HUES64 (cell line): ENCODE data around the gene GTF2F2. TPM values are rescaled to one million over a fixed set of nuclear protein-coding genes. Genes with fewer than 3 reads are reported as not detected.

Experiments used
- H3K27ac ChIP-seq: 2 replicates; pipeline ENCODE4 v1.7.0; 2013; ENCODE audit warnings: low read depth, low read length, inconsistent platforms
- H3K27me3 ChIP-seq: 2 replicates; pipeline ENCODE4 v1.6.1; 2013; ENCODE audit warnings: mild to moderate bottlenecking, low read length; ENCODE audit not compliant: insufficient read depth
- H3K36me3 ChIP-seq: 2 replicates; pipeline ENCODE4 v1.6.1; 2013; ENCODE audit warnings: mild to moderate bottlenecking, low read length; ENCODE audit not compliant: insufficient read depth
- H3K4me1 ChIP-seq: 2 replicates; pipeline ENCODE4 v1.6.1; 2013; ENCODE audit warnings: mild to moderate bottlenecking, low read length, moderate library complexity; ENCODE audit not compliant: insufficient read depth
- H3K4me3 ChIP-seq: 2 replicates; pipeline ENCODE4 v1.5.1; 2013; ENCODE audit warnings: mild to moderate bottlenecking, low read length, moderate library complexity
- H3K9ac ChIP-seq: 2 replicates; pipeline ENCODE4 v1.6.1; 2013; ENCODE audit warnings: mild to moderate bottlenecking, low read depth, low read length
- H3K9me3 ChIP-seq: 2 replicates; pipeline ENCODE4 v1.6.1; 2013; ENCODE audit warnings: low read depth, low read length; ENCODE audit not compliant: insufficient read depth
- WGBS: fragments of 150-250, 120-280 bp; methylation state at CpG from one replicate; pipeline ENCODE4 v1.1.7; 2013; ENCODE audit warnings: missing lambda C conversion rate; 5-methylcytosine and 5-hydroxymethylcytosine counted together
- polyA plus RNA-seq, 2 experiments: library from polyadenylated mRNA; stranded (reverse); fragments of 50-300 nt; gene quantifications; one replicate each; pipeline ENCODE4 v1.2.3, GENCODE V29; 2013

The GTF2F2 gene, protein sequence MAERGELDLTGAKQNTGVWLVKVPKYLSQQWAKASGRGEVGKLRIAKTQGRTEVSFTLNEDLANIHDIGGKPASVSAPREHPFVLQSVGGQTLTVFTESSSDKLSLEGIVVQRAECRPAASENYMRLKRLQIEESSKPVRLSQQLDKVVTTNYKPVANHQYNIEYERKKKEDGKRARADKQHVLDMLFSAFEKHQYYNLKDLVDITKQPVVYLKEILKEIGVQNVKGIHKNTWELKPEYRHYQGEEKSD
- polyA plus RNA-seq (2013, experiment 1 of 2): 29.2 TPM
- 31.4 TPM for polyA plus RNA-seq (2013, experiment 2 of 2)

GRCh38 chr13:45119991-45120864 is at the start of gene GTF2F2:
Gene GTF2F2 (plus strand): TSS chr13:45120510. CDS start chr13:45120656, 146 bp downstream.
- Histone ChIP-seq H3K27me3 (no peaks in the 10 kb centered on the region), H3K4me1 (peaks cover 11% of the 10 kb centered on the region)
- WGBS: 1% methylated on average over 53 of the region's 53 CpGs

GRCh38 chr13:45073809-45074208 is 46.5 kb upstream of the GTF2F2 start:
- 0 out of 2 replicates have a peak, but pooled peaks cover 2% of the 10 kb centered on the region for H3K4me1 ChIP-seq
- H3K27ac ChIP-seq: no peak overlapping the region
- no peak overlapping the region for H3K9ac ChIP-seq
- WGBS: 81% methylated on average over 4 of the region's 4 CpGs
- no peaks in the 10 kb centered on the region for H3K27me3 ChIP-seq
- no peaks in the 10 kb centered on the region for H3K36me3 ChIP-seq
- H3K9me3 ChIP-seq: no peaks in the 10 kb centered on the region
- no peak overlapping the region for H3K4me3 ChIP-seq

More at GRCh38 chr13:45119991-45120864, at the start of gene GTF2F2:
- Histone ChIP-seq H3K36me3 (peaks cover 5% of the 10 kb centered on the region), H3K27ac (peak within 1 kb of the TSS; percentile 93), H3K9me3 (no peaks in the 10 kb centered on the region), H3K4me3 (peak within 1 kb of the TSS; percentile 87), H3K9ac (peak within 1 kb of the TSS; percentile 92)

DNA sequence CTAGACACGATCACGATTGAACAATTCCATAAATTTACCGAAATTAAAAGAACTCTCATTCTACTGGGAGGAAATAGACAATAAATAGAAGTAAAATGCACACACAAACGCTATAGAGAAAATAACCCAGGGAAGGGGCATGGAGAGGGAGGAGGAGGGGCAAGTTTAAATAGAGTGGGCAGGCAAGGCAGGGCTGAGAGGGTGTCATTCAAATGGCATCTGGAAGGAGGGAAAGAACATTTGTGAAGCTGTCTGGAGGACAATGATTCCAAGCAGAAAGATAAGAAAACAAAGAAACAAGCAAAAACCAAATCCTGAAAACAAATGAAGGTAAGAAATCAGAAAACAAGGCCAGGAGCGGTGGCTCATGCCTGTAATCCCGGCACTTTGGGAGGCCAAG is 45.6 kb upstream of the GTF2F2 start:
- no peak overlapping the region for H3K4me3 ChIP-seq
- H3K4me1 ChIP-seq: 0 out of 2 replicates have a peak, but pooled peaks cover 2% of the 10 kb centered on the region
- no peaks in the 10 kb centered on the region for H3K36me3 ChIP-seq
- no peak overlapping the region for H3K9ac ChIP-seq
- 82% methylated on average over 4 of the region's 6 CpGs for WGBS
- no peaks in the 10 kb centered on the region for H3K27me3 ChIP-seq
- no peak overlapping the region for H3K27ac ChIP-seq
- H3K9me3 ChIP-seq: no peaks in the 10 kb centered on the region

DNA sequence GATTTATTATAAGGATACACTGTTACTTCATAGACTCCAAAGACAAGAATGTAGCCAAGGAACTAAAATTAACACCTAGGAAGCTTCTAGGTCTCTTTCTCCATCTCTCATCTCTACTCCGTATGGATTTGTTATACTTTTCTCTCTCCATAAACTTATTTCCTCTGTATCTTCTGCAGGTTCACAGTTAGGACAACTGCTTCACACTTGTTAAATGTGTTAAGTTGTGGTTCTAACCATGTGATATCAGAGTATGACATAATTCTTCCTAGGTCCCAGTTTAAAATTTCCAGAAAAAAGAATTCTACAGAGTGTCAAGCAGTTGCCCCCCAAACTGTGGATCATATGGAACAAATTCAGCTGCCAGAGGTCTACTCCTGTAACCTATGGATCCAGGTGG is 42.3 kb upstream of the GTF2F2 start:
- 100% methylated on average over 1 of the region's 1 CpG for WGBS
- Histone ChIP-seq H3K27me3 (no peaks in the 10 kb centered on the region), H3K36me3 (no peaks in the 10 kb centered on the region), H3K9me3 (no peaks in the 10 kb centered on the region), H3K4me3 (no peak overlapping the region), H3K9ac (no peak overlapping the region), H3K27ac (no peak overlapping the region), H3K4me1 (0 out of 2 replicates have a peak, but pooled peaks cover 2% of the 10 kb centered on the region)

- Histone ChIP-seq H3K27ac (no peak overlapping the region), H3K9ac (no peak overlapping the region), H3K4me3 (no peak overlapping the region), H3K27me3 (no peaks in the 10 kb centered on the region), H3K36me3 (no peaks in the 10 kb centered on the region), H3K4me1 (no peaks in the 10 kb centered on the region), H3K9me3 (no peaks in the 10 kb centered on the region)
- 96% methylated on average over 6 of the region's 6 CpGs for WGBS
Observed at GRCh38 chr13:45082964-45083363, 37.3 kb upstream of the GTF2F2 start.

DNA sequence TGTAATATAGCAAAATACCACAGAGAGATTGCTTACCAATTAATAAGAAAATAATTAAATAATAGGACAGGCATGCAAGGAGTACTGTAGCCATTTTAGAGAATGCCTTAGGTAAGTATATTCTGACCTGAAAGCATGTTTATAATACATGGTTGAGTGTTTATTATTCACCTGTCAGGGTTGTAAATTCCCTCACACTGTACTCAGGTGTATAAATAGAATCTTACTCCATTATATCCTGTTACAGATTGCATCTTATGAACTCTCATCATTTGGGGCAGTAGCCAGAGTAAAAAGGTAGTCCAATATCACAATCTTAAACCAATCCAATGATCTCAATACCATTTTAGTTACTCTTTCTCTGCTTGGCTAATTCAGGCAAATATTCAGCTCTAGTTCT is 35.8 kb upstream of the GTF2F2 start:
- Histone ChIP-seq H3K4me3 (no peak overlapping the region), H3K9me3 (no peaks in the 10 kb centered on the region), H3K36me3 (no peaks in the 10 kb centered on the region), H3K27me3 (no peaks in the 10 kb centered on the region), H3K4me1 (no peaks in the 10 kb centered on the region), H3K9ac (no peak overlapping the region), H3K27ac (no peak overlapping the region)

DNA sequence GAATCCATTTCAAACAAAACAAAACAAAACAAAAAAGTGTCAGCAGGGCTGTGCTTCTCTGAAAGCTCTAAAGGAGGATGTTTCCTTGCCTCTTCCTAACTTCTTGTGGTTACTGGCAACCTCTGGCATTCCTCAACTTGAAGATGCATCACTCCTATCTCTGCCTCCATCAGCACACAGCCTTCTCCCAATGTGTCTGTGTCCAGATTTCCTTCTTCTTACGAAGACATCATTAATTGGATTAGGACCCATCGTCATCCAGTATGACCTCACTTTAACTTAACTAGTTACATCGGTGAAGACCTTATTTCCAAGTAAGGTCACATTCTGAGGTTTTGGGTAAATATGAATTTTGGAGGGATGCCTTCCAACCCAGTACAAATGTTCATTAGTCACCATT is 33.8 kb upstream of the GTF2F2 start:
- Histone ChIP-seq H3K9me3 (no peaks in the 10 kb centered on the region), H3K27ac (no peak overlapping the region), H3K27me3 (no peaks in the 10 kb centered on the region), H3K9ac (no peak overlapping the region), H3K4me1 (no peaks in the 10 kb centered on the region), H3K4me3 (no peak overlapping the region), H3K36me3 (no peaks in the 10 kb centered on the region)
- 96% methylated on average over 2 of the region's 3 CpGs for WGBS

DNA sequence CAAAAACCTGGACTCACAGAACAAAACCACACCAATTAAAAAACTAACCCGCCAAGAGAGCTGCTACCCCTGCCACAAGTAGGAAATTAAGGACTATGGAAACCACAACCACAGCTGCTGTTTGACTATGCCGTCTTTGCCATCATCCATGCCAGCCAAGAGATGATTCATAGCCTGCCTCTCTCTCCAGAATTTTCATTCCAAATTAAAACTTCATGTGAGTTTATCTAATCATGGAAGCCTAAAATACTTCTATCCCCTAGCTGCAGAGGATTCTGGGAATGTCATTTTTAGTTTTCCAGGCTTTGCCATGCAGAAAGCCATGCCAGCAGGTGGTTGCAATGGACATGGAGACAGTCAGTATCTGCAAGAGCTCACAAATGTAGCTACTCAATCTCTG is 27.6 kb upstream of the GTF2F2 start:
- H3K36me3 ChIP-seq: no peaks in the 10 kb centered on the region
- no peaks in the 10 kb centered on the region for H3K9me3 ChIP-seq
- no peak overlapping the region for H3K9ac ChIP-seq
- H3K4me3 ChIP-seq: no peak overlapping the region
- no peaks in the 10 kb centered on the region for H3K4me1 ChIP-seq
- no peak overlapping the region for H3K27ac ChIP-seq
- no peaks in the 10 kb centered on the region for H3K27me3 ChIP-seq
- 92% methylated on average over 2 of the region's 2 CpGs for WGBS

- Histone ChIP-seq H3K27me3 (no peaks in the 10 kb centered on the region), H3K9me3 (0 out of 2 replicates have a peak, but pooled peaks cover 3% of the 10 kb centered on the region), H3K36me3 (no peaks in the 10 kb centered on the region), H3K9ac (no peak overlapping the region), H3K4me3 (no peak overlapping the region), H3K4me1 (peaks cover 31% of the 10 kb centered on the region), H3K27ac (peak overlapping the region; percentile 56; the same call in 1 of the 2 replicates)
- 76% methylated on average over 5 of the region's 5 CpGs for WGBS
Observed at GRCh38 chr13:45100573-45101262, 19.6 kb upstream of the GTF2F2 start.

GRCh38 chr13:45101327-45102018 is 18.8 kb upstream of the GTF2F2 start:
- Histone ChIP-seq H3K27me3 (no peaks in the 10 kb centered on the region), H3K9ac (no peak overlapping the region), H3K36me3 (no peaks in the 10 kb centered on the region), H3K9me3 (0 out of 2 replicates have a peak, but pooled peaks cover 3% of the 10 kb centered on the region), H3K27ac (peak overlapping the region; percentile 58; the same call in 1 of the 2 replicates), H3K4me3 (no peak overlapping the region), H3K4me1 (peaks cover 31% of the 10 kb centered on the region)
- 77% methylated on average over 10 of the region's 10 CpGs for WGBS
